Mucosa of stomach (tissue), 1 donor: ENCODE results near the gene GUK1.

Source experiments
- H3K27me3 ChIP-seq: one replicate; pipeline ENCODE4 v1.7.0; 2013; ENCODE audit warnings: mild to moderate bottlenecking, low read length; ENCODE audit not compliant: control insufficient read depth, insufficient read depth
- H3K36me3 ChIP-seq: one replicate; pipeline ENCODE4 v1.7.0; 2013; ENCODE audit warnings: low read length; ENCODE audit not compliant: control insufficient read depth, insufficient read depth
- H3K4me1 ChIP-seq: one replicate; pipeline ENCODE4 v1.7.0; 2013; ENCODE audit warnings: mild to moderate bottlenecking, low read length; ENCODE audit not compliant: control insufficient read depth, insufficient read depth
- H3K4me3 ChIP-seq: one replicate; pipeline ENCODE4 v1.7.0; 2013; ENCODE audit warnings: low read length
- H3K9ac ChIP-seq: one replicate; pipeline ENCODE4 v1.7.0; 2013; ENCODE audit warnings: mild to moderate bottlenecking, low read length, moderate library complexity
- H3K9me3 ChIP-seq: one replicate; pipeline ENCODE4 v1.7.0; 2013; ENCODE audit warnings: mild to moderate bottlenecking, low read length, moderate library complexity; ENCODE audit not compliant: control insufficient read depth
- donor health status: Pancreatic carcinoma.

The GUK1 gene

DNA sequence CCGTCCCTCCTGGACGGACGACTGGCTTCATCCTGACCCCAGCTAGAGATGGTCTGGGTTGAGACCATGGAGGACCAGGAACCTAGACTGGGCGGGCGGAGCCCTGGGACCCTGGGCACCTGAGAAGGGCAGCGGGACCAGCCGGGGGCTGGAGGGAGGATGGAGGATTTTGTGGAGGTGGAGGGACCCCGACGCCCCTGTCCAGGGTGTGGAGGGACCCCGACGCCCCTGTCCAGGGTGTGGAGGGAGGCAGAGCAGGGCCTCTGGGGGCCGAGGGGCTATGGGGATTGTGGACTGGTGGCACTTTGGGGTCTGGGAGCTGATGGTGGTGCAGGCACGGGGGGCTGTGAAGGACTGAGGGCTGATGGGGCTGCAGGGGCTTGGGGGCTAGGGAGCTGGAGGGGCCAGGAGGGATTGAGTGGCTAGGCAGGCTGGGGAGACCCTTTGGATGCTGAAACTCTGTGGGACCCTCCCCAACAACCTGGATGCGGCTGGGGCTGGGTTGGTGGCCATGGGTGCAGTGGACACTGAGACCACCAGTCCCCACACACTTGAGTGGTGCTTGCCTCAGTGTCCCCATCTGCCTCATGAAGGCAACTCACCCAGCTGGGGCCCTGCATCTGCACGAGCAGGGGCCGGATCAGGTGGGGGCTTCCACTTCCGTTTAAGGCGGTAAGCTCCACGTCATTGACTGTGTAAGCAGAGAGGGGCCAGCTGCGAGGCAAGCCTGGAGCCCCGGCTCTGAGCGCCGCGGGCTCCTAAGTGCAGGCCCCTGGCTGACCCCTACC, 17.1 kb downstream of the GUK1 start:
- Histone ChIP-seq H3K36me3 (no peaks in the 10 kb centered on the region), H3K27me3 (peaks cover 9% of the 10 kb centered on the region), H3K4me1 (peaks cover 18% of the 10 kb centered on the region), H3K4me3 (no peak overlapping the region), H3K9ac (no peak overlapping the region), H3K9me3 (no peaks in the 10 kb centered on the region)

GRCh38 chr1:228157729-228158126, 17.6 kb downstream of the GUK1 start:
- H3K4me3 ChIP-seq = no peak overlapping the region
- no peak overlapping the region for H3K9ac ChIP-seq
- peaks cover 10% of the 10 kb centered on the region for H3K27me3 ChIP-seq
- H3K36me3 ChIP-seq = no peaks in the 10 kb centered on the region
- H3K9me3 ChIP-seq = no peaks in the 10 kb centered on the region
- peaks cover 24% of the 10 kb centered on the region for H3K4me1 ChIP-seq

DNA sequence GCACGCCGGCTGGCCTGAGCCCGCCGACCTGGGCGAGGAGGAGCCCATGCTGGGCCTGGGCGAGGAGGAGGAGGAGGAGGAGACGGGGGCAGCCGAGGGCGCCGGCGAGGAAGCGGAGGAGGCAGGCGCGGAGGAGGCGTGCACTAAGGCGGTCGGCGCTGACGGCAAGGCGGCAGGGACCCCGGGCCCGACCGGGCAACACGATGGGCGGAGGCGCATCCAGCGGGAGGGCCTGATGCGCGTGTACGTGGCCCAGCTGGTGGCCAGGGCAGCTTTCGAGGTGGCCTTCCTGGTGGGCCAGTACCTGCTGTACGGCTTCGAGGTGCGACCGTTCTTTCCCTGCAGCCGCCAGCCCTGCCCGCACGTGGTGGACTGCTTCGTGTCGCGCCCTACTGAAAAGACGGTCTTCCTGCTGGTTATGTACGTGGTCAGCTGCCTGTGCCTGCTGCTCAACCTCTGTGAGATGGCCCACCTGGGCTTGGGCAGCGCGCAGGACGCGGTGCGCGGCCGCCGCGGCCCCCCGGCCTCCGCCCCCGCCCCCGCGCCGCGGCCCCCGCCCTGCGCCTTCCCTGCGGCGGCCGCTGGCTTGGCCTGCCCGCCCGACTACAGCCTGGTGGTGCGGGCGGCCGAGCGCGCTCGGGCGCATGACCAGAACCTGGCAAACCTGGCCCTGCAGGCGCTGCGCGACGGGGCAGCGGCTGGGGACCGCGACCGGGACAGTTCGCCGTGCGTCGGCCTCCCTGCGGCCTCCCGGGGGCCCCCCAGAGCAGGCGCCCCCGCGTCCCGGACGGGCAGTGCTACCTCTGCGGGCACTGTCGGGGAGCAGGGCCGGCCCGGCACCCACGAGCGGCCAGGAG, 18.3 kb downstream of the GUK1 start:
- Histone ChIP-seq H3K9me3 (no peaks in the 10 kb centered on the region), H3K4me1 (peaks cover 30% of the 10 kb centered on the region), H3K9ac (no peak overlapping the region)

DNA sequence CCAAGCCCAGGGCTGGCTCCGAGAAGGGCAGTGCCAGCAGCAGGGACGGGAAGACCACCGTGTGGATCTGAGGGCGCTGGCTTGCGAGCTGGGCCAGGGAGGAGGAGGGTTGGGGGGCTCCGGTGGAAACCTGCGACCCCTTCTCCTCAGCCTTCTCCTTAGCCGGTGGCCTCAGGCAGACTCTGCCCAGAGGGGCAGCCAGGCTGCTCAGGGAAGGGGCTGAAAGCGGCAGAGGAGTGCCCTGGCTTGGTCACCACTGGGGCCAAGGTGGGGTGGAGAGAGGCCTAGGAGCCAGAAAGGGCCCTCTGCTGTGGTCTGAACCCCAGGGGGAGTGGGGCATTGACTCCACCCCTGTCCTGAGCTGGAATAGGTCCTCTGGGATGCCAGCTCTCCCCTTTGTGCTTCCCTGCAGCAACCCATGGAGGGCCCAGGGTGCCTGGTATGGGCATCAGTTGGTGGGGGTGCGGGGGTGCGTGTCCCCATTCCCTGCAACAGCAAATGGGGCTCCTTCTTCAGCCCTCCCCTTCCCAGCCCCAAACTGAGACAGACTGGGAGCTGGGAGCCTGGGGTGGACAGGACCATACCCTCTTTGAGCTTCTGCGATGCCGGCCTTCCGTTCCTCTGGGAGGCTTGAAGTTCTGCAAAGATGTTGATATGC, 19.1 kb downstream of the GUK1 start:
- peaks cover 10% of the 10 kb centered on the region for H3K27me3 ChIP-seq
- no peaks in the 10 kb centered on the region for H3K36me3 ChIP-seq
- no peaks in the 10 kb centered on the region for H3K9me3 ChIP-seq
- no peak overlapping the region for H3K9ac ChIP-seq
- no peak overlapping the region for H3K4me3 ChIP-seq
- H3K4me1 ChIP-seq = peaks cover 33% of the 10 kb centered on the region

More for the DNA sequence above, 18.3 kb downstream of the GUK1 start:
- H3K4me3 ChIP-seq = no peak overlapping the region
- peaks cover 10% of the 10 kb centered on the region for H3K27me3 ChIP-seq
- H3K36me3 ChIP-seq = no peaks in the 10 kb centered on the region

- Histone ChIP-seq H3K4me1 (peaks cover 32% of the 10 kb centered on the region), H3K4me3 (no peak overlapping the region), H3K27me3 (peaks cover 10% of the 10 kb centered on the region), H3K36me3 (no peaks in the 10 kb centered on the region), H3K9me3 (no peaks in the 10 kb centered on the region), H3K9ac (no peak overlapping the region)
Measured at GRCh38 chr1:228160201-228160761, 20.2 kb downstream of the GUK1 start.

- H3K27me3 ChIP-seq = peaks cover 10% of the 10 kb centered on the region
- no peak overlapping the region for H3K4me3 ChIP-seq
- no peaks in the 10 kb centered on the region for H3K9me3 ChIP-seq
- peaks cover 29% of the 10 kb centered on the region for H3K4me1 ChIP-seq
- H3K36me3 ChIP-seq = no peaks in the 10 kb centered on the region
- no peak overlapping the region for H3K9ac ChIP-seq
Measured at GRCh38 chr1:228161362-228161761, 21.3 kb downstream of the GUK1 start.

- H3K4me1 ChIP-seq = peaks cover 33% of the 10 kb centered on the region
- no peak overlapping the region for H3K9ac ChIP-seq
Measured at GRCh38 chr1:228161866-228162265, 21.8 kb downstream of the GUK1 start.

DNA sequence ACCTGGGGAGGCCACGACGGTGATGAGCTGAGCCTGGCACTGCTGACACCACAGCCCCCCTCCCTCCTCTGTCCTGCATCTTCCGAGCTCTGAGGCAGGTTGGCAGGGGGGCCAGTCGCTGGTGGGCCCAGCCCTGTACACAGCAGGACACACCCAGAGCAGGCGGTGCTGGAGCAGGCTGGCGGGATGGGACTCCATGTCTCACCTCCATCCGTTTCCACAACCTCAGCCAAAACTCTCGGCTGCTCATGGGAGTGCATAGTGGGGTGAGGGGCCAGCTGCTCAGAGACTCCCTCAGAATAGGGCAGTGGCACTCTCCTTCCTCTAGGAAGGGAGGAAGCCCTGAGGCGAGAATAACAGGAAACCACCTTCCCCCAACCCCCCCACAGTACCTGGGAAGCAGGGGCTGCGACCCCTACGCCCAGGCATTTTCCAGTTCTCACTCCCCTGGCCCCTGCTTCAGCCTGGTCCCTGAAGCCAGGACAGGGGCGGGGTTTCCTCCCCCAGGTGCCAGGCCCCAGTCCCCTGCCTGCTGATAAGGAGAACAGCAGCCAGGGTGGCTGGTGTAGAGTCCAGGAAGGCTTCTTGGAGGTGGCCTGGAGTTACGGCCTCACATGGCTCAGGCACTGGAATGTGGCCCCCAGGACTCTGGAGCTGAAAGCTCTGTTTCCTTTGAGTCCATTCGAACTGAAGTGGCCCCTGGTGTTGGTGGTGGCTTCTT, 22.4 kb downstream of the GUK1 start:
- H3K9ac ChIP-seq = peak overlapping the region; percentile 58
- peaks cover 10% of the 10 kb centered on the region for H3K27me3 ChIP-seq
- H3K36me3 ChIP-seq = no peaks in the 10 kb centered on the region
- H3K9me3 ChIP-seq = no peaks in the 10 kb centered on the region
- H3K4me3 ChIP-seq = no peak overlapping the region
- H3K4me1 ChIP-seq = peaks cover 35% of the 10 kb centered on the region

More at GRCh38 chr1:228161866-228162265, 21.8 kb downstream of the GUK1 start:
- Histone ChIP-seq H3K27me3 (peaks cover 10% of the 10 kb centered on the region), H3K36me3 (no peaks in the 10 kb centered on the region), H3K4me3 (no peak overlapping the region), H3K9me3 (no peaks in the 10 kb centered on the region)

DNA sequence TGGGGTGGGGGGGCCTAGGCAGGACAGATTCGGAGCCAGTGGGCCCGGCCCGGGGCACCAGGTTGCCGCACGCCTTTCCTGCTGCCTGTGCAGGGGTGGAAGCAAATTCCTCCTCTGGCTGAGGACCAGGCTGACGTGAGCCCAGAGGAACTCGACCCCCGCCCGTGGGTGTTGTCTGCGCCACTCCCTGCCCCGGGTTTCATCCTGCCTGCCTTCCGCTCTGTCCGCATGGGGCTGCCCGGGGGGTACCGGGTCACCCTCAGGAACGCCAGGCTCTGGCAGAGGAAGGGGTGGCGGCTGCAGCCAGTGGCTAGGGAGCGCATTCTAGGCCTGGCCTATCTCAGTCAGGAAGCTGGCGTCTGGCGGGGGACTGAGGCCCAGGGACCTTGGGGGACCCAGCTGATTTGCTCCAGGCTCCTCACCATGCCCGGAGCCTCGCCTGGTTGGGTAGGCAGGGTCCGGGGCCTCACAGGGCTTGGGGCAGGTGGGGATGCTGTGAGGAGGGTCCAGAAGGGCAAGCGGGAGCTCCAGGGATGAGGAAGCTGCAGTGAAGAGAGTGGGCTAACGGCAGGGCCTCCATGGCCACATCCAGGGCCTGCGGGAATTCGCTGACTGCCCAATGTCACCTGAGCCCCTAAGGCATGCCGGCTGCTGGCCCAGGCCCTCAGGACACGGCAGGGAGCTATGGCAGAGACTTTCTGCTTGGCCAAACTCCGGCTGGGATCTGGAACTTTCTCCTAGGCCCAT, 23.1 kb downstream of the GUK1 start:
- Histone ChIP-seq H3K27me3 (peaks cover 10% of the 10 kb centered on the region), H3K36me3 (no peaks in the 10 kb centered on the region), H3K4me1 (peaks cover 35% of the 10 kb centered on the region), H3K9me3 (no peaks in the 10 kb centered on the region), H3K9ac (peak overlapping the region; percentile 58), H3K4me3 (no peak overlapping the region)

DNA sequence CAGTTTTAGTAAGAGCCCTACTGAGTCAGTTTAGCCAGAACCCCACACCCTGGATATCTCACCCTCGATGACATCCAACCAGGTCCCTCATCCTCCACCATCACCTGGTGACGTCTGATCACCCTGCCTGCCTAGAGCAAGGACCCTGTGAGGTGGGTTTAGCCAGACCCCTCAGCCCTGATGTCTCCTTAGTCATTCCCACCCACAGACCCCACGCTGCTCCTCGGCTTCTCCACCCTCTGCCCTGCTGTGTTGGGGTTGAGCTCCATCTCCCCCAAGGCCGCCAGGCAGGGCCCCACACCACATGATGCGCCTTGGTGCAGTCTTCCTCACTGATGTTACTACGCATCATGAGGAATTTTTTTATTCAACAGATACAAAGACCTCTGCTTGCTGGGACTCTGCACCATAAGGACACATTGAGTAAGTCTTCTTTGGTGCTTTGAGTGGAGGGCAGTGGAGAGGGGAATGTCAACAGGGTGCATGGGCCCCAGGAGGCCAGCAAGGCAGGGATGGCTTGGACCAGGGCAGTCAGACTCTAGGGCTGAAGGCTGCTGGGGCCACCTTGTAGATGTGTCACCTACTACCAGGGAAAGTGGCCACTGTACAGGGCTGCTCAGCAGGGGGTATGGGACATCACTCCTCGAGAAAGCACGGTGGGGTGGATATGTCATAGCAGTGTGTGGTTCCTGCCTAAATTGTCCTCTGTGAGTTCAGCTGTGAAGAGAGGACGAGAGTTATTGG, 23.9 kb downstream of the GUK1 start:
- Histone ChIP-seq H3K36me3 (no peaks in the 10 kb centered on the region), H3K27me3 (peaks cover 10% of the 10 kb centered on the region), H3K9ac (peak overlapping the region; percentile 58), H3K9me3 (no peaks in the 10 kb centered on the region), H3K4me3 (no peak overlapping the region), H3K4me1 (peaks cover 35% of the 10 kb centered on the region)
